Measurements from ENCODE around the gene EMID1.

The EMID1 gene

GRCh38 chr22:29183971-29184848, 21.5 kb upstream of the EMID1 start:
- DNase-seq (ENCODE audit: low read depth): no peak
- no peak for TF ChIP-seq CTCF (IDR thresholded peaks at IDR 0.05; ENCODE audit: low read depth, low read length, missing control alignments)
- H3K4me3 ChIP-seq (ENCODE audit: low read depth, low read length): no peak overlapping the region

GRCh38 chr22:29184849-29185490, 20.7 kb upstream of the EMID1 start:
- DNase-seq (ENCODE audit: low read depth): no peak
- no peak for TF ChIP-seq CTCF (IDR thresholded peaks at IDR 0.05; ENCODE audit: low read depth, low read length, missing control alignments)

GRCh38 chr22:29186302-29186701, 19.4 kb upstream of the EMID1 start:
- H3K4me3 ChIP-seq (ENCODE audit: low read depth, low read length): no peak overlapping the region
- no peak for TF ChIP-seq CTCF (IDR thresholded peaks at IDR 0.05; ENCODE audit: low read depth, low read length, missing control alignments)
- no peak for DNase-seq (ENCODE audit: low read depth)

More at GRCh38 chr22:29184849-29185490, 20.7 kb upstream of the EMID1 start:
- H3K4me3 ChIP-seq (ENCODE audit: low read depth, low read length): no peak overlapping the region

GRCh38 chr22:29187831-29188230, 17.9 kb upstream of the EMID1 start:
- no peak for DNase-seq (ENCODE audit: low read depth)
- TF ChIP-seq CTCF (IDR thresholded peaks at IDR 0.05; ENCODE audit: low read depth, low read length, missing control alignments): no peak
- no peak overlapping the region for H3K4me3 ChIP-seq (ENCODE audit: low read depth, low read length)

- no peak for TF ChIP-seq CTCF (IDR thresholded peaks at IDR 0.05; ENCODE audit: low read depth, low read length, missing control alignments)
- H3K4me3 ChIP-seq (ENCODE audit: low read depth, low read length): no peak overlapping the region
- DNase-seq (ENCODE audit: low read depth): no peak
Measured at GRCh38 chr22:29190051-29190450, 15.6 kb upstream of the EMID1 start.

- DNase-seq (ENCODE audit: low read depth): no peak
- no peak for TF ChIP-seq CTCF (IDR thresholded peaks at IDR 0.05; ENCODE audit: low read depth, low read length, missing control alignments)
- no peak overlapping the region for H3K4me3 ChIP-seq (ENCODE audit: low read depth, low read length)
Measured at GRCh38 chr22:29190918-29191317, 14.8 kb upstream of the EMID1 start.

Measured in GM12864 (cell line).